T-helper 2 cell treated with Interferon-gamma antibody and Interleukin-4, amounts not matched to agents 5 μg/mL and 100 μg/mL, for 36 hours (primary cell): ENCODE data around the gene TAB2.
A peak's percentile ranks its signal among the peaks of the same experiment; 100 is the strongest.

ENCODE experiments used
- DNase-seq: peaks from one replicate; pipeline ENCODE4 v3.0.0; 2021; ENCODE audit warnings: low spot score
- H3K27ac Mint-ChIP-seq: one replicate; pipeline ENCODE4 v1.8.0; 2021; ENCODE audit warnings: mild to moderate bottlenecking, mixed read lengths
- H3K27me3 Mint-ChIP-seq: one replicate; pipeline ENCODE4 v1.8.0; 2021; ENCODE audit warnings: low read depth, mixed read lengths
- H3K36me3 Mint-ChIP-seq: one replicate; pipeline ENCODE4 v1.8.0; 2021; ENCODE audit warnings: low read depth, mixed read lengths
- H3K4me1 Mint-ChIP-seq: one replicate; pipeline ENCODE4 v1.8.0; 2021; ENCODE audit warnings: low read depth, mixed read lengths
- H3K4me3 Mint-ChIP-seq: one replicate; pipeline ENCODE4 v1.8.0; 2022; ENCODE audit warnings: mild to moderate bottlenecking, moderate library complexity, mixed read lengths
- H3K9me3 Mint-ChIP-seq: one replicate; pipeline ENCODE4 v1.8.0; 2021; ENCODE audit warnings: mixed read lengths

TAB2 gene, protein sequence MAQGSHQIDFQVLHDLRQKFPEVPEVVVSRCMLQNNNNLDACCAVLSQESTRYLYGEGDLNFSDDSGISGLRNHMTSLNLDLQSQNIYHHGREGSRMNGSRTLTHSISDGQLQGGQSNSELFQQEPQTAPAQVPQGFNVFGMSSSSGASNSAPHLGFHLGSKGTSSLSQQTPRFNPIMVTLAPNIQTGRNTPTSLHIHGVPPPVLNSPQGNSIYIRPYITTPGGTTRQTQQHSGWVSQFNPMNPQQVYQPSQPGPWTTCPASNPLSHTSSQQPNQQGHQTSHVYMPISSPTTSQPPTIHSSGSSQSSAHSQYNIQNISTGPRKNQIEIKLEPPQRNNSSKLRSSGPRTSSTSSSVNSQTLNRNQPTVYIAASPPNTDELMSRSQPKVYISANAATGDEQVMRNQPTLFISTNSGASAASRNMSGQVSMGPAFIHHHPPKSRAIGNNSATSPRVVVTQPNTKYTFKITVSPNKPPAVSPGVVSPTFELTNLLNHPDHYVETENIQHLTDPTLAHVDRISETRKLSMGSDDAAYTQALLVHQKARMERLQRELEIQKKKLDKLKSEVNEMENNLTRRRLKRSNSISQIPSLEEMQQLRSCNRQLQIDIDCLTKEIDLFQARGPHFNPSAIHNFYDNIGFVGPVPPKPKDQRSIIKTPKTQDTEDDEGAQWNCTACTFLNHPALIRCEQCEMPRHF

DNA sequence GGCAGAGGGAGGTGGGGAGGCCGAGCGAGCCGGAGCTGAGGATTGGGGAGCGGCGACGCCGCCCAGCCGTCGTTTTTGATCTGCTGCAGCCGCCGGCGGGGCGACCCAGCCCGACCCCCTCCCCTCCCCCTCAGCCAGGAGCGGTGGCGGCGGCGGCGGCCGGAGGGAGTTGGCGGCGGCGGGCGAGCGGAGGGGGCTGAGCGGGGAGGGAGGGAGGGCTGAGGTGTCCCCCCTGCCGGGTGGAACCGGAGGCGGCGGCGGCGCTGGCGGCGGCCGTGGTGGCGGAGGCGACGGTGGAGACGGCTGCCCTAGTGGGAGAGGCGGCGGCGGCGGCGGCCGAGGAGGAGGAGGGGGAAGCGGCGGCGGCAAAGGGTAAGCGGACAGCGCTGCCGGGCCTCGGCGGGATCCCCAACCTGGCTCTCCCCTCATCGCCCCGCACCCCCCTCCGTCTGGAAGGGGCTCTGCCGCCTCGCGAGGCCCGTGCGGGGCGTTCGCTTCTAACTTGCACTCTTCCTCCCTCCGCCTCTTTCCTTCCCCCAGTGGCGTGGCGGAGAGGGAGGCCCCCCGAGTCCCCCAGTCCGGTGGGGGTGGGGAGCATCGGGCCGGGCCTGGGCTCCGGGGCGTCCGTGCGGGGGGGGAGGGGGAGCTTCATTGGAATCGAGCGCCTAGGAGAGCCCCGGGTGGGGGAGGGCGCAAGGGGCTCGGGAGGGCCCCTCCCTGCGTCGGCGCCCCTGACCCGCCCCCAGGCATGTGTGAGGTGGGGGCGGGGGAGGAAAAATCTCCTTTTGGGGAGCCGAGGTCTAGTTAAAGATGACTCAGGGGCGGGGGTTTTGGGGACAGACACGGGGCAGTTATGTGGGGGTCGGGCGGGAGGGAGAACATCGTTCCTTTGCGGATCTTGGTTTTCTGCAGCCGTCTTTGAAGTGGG, at the start of gene TAB2:
Gene TAB2, plus strand, starts transcription at position 69 of the 928 bp plus-strand sequence. CDS start 52,286 bp downstream, outside the sequence.
- H3K4me1 Mint-ChIP-seq: peaks cover 40% of the 10 kb centered on the region
- H3K36me3 Mint-ChIP-seq: peaks cover 34% of the 10 kb centered on the region
- H3K27ac Mint-ChIP-seq: peak within 1 kb of the TSS; percentile 91
- peak within 1 kb of the TSS; percentile 90 for H3K4me3 Mint-ChIP-seq
- H3K9me3 Mint-ChIP-seq: peaks cover 6% of the 10 kb centered on the region
- DNase-seq: peak; percentile 81
- no peaks in the 10 kb centered on the region for H3K27me3 Mint-ChIP-seq

DNA sequence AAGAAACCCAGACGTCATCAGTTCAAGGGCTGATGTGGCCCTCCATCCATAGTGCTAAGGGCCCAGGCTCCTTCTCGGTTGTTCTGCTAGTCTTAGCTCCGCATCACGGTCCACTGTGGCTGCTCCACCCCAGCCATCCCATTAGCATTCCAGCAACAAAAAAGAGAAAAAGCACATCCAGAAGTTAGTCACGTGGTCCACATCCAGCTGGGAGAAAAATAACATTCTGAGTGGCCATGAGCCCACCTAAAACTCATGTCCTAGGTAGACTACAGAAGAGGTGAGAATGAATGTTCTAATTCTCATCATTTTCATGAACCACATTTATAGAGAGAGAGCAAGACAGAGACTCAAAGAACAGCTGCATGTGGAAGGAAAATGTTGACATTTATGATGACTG, 49.4 kb upstream of the TAB2 start:
- H3K27ac Mint-ChIP-seq: no peak overlapping the region
- peaks cover 15% of the 10 kb centered on the region for H3K9me3 Mint-ChIP-seq
- DNase-seq: no peak
- peaks cover 33% of the 10 kb centered on the region for H3K4me1 Mint-ChIP-seq
- no peaks in the 10 kb centered on the region for H3K27me3 Mint-ChIP-seq
- H3K4me3 Mint-ChIP-seq: no peak overlapping the region
- H3K36me3 Mint-ChIP-seq: peaks cover 5% of the 10 kb centered on the region

DNA sequence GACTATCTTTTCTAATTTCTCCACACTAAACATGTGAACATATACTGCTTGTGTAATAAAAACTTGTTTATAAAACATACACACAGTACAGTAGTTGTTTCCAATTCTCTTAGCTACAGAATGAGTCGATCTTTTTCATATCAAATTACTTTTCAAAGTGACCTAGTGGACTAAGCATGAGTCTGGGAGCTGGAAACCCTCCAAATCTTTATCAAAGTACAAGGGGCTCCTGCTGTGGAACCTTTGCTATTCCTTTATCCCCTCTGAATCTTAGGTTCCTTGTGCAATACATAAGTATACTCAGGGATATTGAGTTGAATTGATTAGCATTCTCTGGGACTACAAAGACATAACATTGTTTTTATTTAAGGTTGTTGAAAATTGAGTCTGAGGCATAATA, 48.7 kb upstream of the TAB2 start:
- H3K4me3 Mint-ChIP-seq: no peak overlapping the region
- H3K36me3 Mint-ChIP-seq: peaks cover 10% of the 10 kb centered on the region
- no peak for DNase-seq
- H3K27me3 Mint-ChIP-seq: no peaks in the 10 kb centered on the region
- peaks cover 38% of the 10 kb centered on the region for H3K4me1 Mint-ChIP-seq
- no peak overlapping the region for H3K27ac Mint-ChIP-seq
- peaks cover 18% of the 10 kb centered on the region for H3K9me3 Mint-ChIP-seq

DNA sequence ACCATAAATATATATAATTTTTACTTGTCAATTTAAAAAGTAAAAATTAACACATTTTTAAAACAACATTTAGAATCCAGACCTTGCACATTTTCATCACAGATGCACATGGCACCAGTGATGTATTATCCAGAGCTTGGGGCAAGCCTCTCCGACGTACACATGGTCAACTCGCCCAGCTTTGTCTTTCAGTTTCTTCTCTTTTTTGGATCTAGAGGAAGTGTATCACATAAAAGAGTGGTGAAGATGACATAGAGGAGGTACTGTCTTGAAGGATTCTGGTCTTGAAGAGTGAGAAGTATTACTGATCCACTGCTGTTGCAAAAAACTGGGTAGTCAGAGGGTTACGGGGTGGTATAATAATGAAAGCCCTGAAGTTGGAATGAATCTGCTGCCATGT, 46.9 kb upstream of the TAB2 start:
- no peaks in the 10 kb centered on the region for H3K27me3 Mint-ChIP-seq
- DNase-seq: no peak
- H3K9me3 Mint-ChIP-seq: peaks cover 19% of the 10 kb centered on the region
- no peak overlapping the region for H3K27ac Mint-ChIP-seq
- H3K36me3 Mint-ChIP-seq: peaks cover 10% of the 10 kb centered on the region
- H3K4me3 Mint-ChIP-seq: no peak overlapping the region
- peaks cover 35% of the 10 kb centered on the region for H3K4me1 Mint-ChIP-seq

DNA sequence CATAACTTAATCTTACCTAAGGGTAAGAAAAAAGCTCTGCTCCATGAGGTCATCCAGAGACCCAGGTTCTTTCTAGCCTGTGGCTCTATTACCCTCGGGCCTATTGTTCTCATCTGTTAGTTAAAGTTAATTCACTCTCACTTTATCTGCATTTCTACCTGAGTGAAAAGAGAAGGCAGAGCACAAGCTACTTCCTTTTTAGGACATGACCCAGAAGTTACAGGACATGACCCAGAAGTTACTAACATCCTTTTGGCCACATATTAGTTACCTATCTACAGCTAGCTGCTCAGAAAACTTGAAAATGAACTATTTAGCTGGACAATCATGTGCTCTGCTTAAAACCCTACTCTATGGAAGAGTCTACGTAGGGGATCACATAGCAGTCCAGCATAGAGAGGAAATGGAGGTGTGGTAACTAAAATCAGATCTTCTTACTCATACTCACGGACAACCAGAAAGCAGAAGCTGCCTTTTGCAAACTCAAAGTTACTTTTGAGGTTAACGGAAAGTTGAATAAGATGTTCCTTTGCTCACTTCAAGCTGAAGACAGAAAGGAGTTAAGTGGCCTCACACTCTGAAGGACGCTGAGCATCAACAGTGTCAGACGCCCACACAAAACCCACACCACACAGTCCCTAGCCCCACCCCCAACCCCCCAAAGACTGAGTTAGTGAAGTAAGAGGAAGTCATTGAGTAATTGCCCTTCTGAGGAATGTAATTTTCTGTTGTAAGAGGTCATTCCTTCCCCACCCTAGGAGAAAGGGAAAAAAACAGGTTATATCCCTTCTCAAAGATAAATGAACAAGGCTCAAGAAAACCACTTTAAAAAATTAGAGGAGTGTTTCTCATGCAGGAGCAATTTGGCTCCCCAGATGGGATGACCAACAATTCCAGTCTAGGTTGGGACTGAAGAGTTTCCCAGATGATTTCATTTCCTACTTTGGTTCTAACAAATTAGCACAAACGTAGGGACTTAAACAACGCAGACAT, 45.9 kb upstream of the TAB2 start:
- DNase-seq: peak; percentile 67
- H3K27ac Mint-ChIP-seq: peak overlapping the region; percentile 79
- H3K36me3 Mint-ChIP-seq: peaks cover 10% of the 10 kb centered on the region
- H3K4me1 Mint-ChIP-seq: peaks cover 32% of the 10 kb centered on the region
- H3K4me3 Mint-ChIP-seq: peak overlapping the region; percentile 64
- H3K9me3 Mint-ChIP-seq: peaks cover 19% of the 10 kb centered on the region
- H3K27me3 Mint-ChIP-seq: no peaks in the 10 kb centered on the region

DNA sequence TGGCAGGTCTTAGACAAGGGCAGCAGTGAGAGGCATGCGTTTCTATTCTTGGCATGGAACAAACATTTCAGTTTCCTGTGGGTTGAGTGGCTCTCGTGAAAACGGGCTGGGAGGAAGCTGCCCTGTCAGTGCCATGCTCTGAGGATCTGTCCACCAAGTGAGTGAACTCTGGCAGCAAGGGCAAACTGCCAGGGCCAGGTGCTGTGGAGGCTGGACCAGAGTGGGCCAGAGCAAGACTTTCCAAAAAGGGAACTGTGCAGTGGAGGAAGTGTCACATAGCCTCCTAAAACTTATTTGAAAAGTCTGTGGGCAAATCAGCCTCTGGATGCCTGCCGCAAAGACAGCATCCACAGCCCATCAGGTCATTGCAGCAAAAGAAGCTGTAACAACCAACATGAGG, 44.2 kb upstream of the TAB2 start:
- Mint-ChIP-seq H3K27ac (no peak overlapping the region), H3K4me1 (peaks cover 32% of the 10 kb centered on the region), H3K36me3 (peaks cover 10% of the 10 kb centered on the region), H3K4me3 (no peak overlapping the region), H3K9me3 (peaks cover 19% of the 10 kb centered on the region), H3K27me3 (no peaks in the 10 kb centered on the region)
- DNase-seq: no peak

DNA sequence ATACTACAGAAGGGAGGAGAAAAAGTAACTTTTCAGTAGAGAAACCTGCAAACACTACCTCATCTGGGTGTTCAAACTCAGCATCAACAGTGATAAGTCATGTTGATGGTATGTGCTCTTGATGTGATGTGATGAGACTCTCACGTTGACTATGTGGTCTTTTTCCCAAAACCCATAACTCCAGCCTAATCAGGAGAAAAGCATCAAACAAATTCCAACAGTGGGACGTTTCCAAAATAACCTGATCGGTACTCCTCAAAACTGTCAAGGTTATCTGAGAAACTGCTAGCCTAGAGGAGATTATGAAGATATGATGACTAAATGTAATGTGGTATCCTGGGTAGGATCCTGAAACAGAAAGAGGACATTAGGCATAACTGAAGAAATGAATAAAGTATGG, 41.9 kb upstream of the TAB2 start:
- peaks cover 10% of the 10 kb centered on the region for H3K36me3 Mint-ChIP-seq
- no peaks in the 10 kb centered on the region for H3K27me3 Mint-ChIP-seq
- peaks cover 47% of the 10 kb centered on the region for H3K4me1 Mint-ChIP-seq
- H3K9me3 Mint-ChIP-seq: peaks cover 18% of the 10 kb centered on the region
- no peak overlapping the region for H3K4me3 Mint-ChIP-seq
- H3K27ac Mint-ChIP-seq: no peak overlapping the region
- no peak for DNase-seq

DNA sequence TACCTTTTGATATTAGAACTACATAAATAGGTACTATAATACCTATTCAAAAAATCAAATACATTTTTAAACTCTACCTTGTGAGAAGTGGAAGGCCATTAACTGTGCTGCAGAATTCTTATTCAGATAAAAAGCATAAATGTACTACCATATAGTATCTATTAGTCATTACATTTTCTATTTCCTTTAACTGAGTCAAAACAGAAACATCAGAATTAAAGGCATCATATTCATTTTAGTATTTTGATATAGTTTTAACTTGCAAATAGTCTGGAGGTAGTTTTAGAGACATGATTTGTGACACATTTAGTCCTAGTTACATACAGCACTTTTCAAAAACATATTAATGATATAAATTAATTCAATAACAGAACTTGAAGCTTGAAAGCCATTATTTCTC, 39.9 kb upstream of the TAB2 start:
- Mint-ChIP-seq H3K27me3 (no peaks in the 10 kb centered on the region), H3K4me1 (peaks cover 35% of the 10 kb centered on the region), H3K9me3 (peaks cover 3% of the 10 kb centered on the region), H3K4me3 (no peak overlapping the region), H3K36me3 (peaks cover 7% of the 10 kb centered on the region), H3K27ac (no peak overlapping the region)
- no peak for DNase-seq

DNA sequence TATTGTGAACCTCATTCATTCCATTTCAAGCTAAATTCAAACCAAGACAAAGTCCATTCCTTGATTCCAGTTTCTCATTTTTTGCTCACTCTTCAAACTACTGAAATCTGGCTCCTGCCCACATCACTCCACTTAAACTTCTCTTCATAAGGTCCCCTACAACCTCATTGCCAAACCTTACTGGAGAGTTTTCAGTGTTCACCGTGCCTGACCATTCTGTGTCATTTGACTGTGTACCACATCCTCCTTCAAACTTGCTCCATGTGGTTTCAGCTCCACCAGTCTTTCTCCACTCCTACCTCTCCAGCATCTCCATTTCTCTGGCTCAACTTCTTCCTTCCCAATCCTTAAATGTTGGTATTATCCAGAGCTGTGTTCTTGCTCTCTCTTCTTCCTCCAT, 38.5 kb upstream of the TAB2 start:
- no peak overlapping the region for H3K27ac Mint-ChIP-seq
- no peak for DNase-seq
- H3K36me3 Mint-ChIP-seq: no peaks in the 10 kb centered on the region

DNA sequence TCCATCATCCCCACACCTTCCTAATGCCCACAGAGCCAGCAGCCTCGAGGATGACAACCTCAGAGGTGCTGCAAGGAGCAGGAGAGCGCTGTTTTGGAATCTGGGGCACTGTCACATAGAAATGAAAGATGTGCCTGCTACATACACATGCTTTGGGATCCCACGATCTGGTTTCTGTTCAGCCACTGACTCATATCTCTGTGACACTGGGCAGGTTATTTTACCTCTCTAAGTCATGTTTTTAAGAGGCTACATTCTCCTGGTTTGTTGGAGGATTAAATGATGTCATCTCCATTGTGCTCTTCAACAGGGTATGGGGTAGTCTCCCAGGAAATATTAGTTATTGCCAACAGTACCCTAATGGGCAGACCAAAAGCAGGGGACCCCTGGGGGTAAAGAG, 32.6 kb upstream of the TAB2 start:
- Mint-ChIP-seq H3K9me3 (no peaks in the 10 kb centered on the region), H3K36me3 (no peaks in the 10 kb centered on the region), H3K4me3 (peak overlapping the region; percentile 19), H3K27ac (no peak overlapping the region), H3K27me3 (no peaks in the 10 kb centered on the region), H3K4me1 (peaks cover 27% of the 10 kb centered on the region)
- peak; percentile 23 for DNase-seq

More for the DNA sequence above, 38.5 kb upstream of the TAB2 start:
- H3K27me3 Mint-ChIP-seq: no peaks in the 10 kb centered on the region
- no peak overlapping the region for H3K4me3 Mint-ChIP-seq
- peaks cover 29% of the 10 kb centered on the region for H3K4me1 Mint-ChIP-seq
- no peaks in the 10 kb centered on the region for H3K9me3 Mint-ChIP-seq

DNA sequence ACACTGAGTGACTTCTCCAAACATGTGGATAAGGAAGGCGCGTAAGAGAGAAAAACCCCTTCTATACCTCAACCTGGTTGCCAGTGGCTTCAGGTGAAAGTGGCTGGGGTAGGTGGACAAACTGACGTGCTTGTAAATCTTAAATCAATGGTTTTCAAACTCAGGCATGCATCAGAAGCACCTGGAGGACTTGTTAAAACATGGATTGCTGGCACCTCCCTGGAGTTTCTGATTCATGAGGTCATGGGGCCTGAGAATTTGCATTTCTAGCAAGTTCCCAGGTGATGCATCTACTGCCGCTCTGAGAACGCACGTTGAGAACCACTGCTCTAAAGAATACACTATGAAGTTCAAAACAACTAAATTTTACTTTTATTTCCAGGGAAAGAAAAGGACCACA, 31.9 kb upstream of the TAB2 start:
- H3K4me3 Mint-ChIP-seq: no peak overlapping the region
- H3K36me3 Mint-ChIP-seq: no peaks in the 10 kb centered on the region
- H3K27ac Mint-ChIP-seq: no peak overlapping the region
- no peak for DNase-seq
- H3K4me1 Mint-ChIP-seq: peaks cover 22% of the 10 kb centered on the region
- H3K27me3 Mint-ChIP-seq: no peaks in the 10 kb centered on the region
- no peaks in the 10 kb centered on the region for H3K9me3 Mint-ChIP-seq

DNA sequence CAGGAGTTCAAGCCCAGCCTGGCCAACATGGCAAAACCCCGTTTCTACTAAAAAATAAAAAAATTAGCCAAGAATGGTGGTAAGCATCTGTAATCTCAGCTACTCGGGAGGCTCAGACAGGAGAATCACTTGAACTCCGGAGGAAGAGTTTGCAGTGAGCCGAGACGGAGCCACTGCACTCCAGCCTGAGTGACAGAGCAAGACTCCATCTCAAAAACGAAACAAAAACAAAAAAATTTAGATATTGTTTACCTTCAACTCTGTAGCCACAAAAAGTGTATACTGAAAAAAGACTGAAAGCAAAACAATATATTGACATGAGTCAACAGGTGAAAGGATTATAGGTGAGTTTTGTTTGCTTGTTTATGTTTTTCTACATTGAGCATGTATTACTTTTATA, 30.6 kb upstream of the TAB2 start:
- Mint-ChIP-seq H3K36me3 (no peaks in the 10 kb centered on the region), H3K9me3 (no peaks in the 10 kb centered on the region), H3K4me1 (peaks cover 22% of the 10 kb centered on the region), H3K4me3 (no peak overlapping the region), H3K27ac (no peak overlapping the region), H3K27me3 (no peaks in the 10 kb centered on the region)
- DNase-seq: no peak
